ENCODE measurements around the gene CDCA4. TPM values are rescaled to one million over a fixed set of nuclear protein-coding genes. Genes with fewer than 3 reads are reported as not detected.

Gene CDCA4
- polyA plus RNA-seq, 2 of the 4 experiments (the other 2 are of a cell fraction): 24.2 to 26.9 TPM

- TF ChIP-seq CBX8 (IDR thresholded peaks at IDR 0.05) (no peak), EHMT2 (IDR thresholded peaks at IDR 0.05; ENCODE audit: low read depth) (no peak), MAX (IDR thresholded peaks at IDR 0.05) (no peak), NPAS2 (CRISPR knock-in tag; IDR thresholded peaks at IDR 0.05; ENCODE audit: borderline replicate concordance) (no peak), POLR2A (IDR thresholded peaks at IDR 0.05; ENCODE audit: low read length) (no peak)
These were observed 35.5 kb upstream of the CDCA4 start (continued) for GRCh38 chr14:105056303-105056831.

GRCh38 chr14:105055736-105056302, 34.9 kb upstream of the CDCA4 start:
- Histone ChIP-seq H3K4me2 (no peak overlapping the region), H3K4me1 (no peaks in the 10 kb centered on the region), H3K27ac (no peak overlapping the region), H3K4me3 (no peak overlapping the region), H3K9me3 (no peaks in the 10 kb centered on the region)
- ATAC-seq: no peak
- TF ChIP-seq SREBF2 (IDR thresholded peaks at IDR 0.05) (no peak), MAZ (IDR thresholded peaks at IDR 0.05; ENCODE audit: borderline replicate concordance, low read depth, low read length) (no peak), JUN (IDR thresholded peaks at IDR 0.05) (no peak), NR3C1 (IDR thresholded peaks at IDR 0.05) (no peak), FOSB (CRISPR knock-in tag; IDR thresholded peaks at IDR 0.05) (no peak), SMC3 (IDR thresholded peaks at IDR 0.05) (no peak), RCOR1 (IDR thresholded peaks at IDR 0.05; ENCODE audit: low read depth, low read length) (no peak), JUNB (IDR thresholded peaks at IDR 0.05) (no peak)
- no peak for FAIRE-seq
- CTCF ChIA-PET: interaction anchor here (3.7 kb wide), 1 partner anchor 11 kb away, joined by 25 read pairs; no protein-coding TSS in a partner anchor
- 81% methylated on average over 33 of the region's 33 CpGs for WGBS (ENCODE audit: missing lambda C conversion rate)
- DNase-seq (ENCODE audit: low read depth in 1 of 2, low spot score in 1 of 2): no peak
- POLR2A ChIA-PET: no interaction called here

GRCh38 chr14:105055334-105055733, 34.5 kb upstream of the CDCA4 start:
- ATAC-seq (no peak), DNase-seq (ENCODE audit: low read depth in 1 of 2, low spot score in 1 of 2) (no peak), FAIRE-seq (no peak)
- 0 out of 3 replicates have a peak, but pooled peaks cover 2% of the 10 kb centered on the region for H3K4me1 ChIP-seq
- WGBS (ENCODE audit: missing lambda C conversion rate): 64% methylated on average over 15 of the region's 15 CpGs
- no peak overlapping the region for H3K27ac ChIP-seq
- no peak overlapping the region for H3K4me3 ChIP-seq
- no peak for TF ChIP-seq REST (IDR thresholded peaks at IDR 0.05)
- CTCF ChIA-PET: interaction anchor here (3.7 kb wide), 1 partner anchor 11 kb away, joined by 25 read pairs; no protein-coding TSS in a partner anchor
- H3K4me2 ChIP-seq: no peak overlapping the region
- POLR2A ChIA-PET: no interaction called here
- H3K9me3 ChIP-seq: no peaks in the 10 kb centered on the region

- H3K4me3 ChIP-seq: no peak overlapping the region
- FAIRE-seq (no peak), ATAC-seq (no peak), DNase-seq (ENCODE audit: low read depth in 1 of 2, low spot score in 1 of 2) (no peak)
- 0 out of 3 replicates have a peak, but pooled peaks cover 3% of the 10 kb centered on the region for H3K4me1 ChIP-seq
- POLR2A ChIA-PET: no interaction called here
- CTCF ChIA-PET: interaction anchor here (0.8 to 3.7 kb wide), 8 partner anchors 9 to 157 kb away, joined by 3 to 25 read pairs (median 4); no protein-coding TSS in a partner anchor
- H3K27ac ChIP-seq: no peak overlapping the region
- H3K9me3 ChIP-seq: no peaks in the 10 kb centered on the region
- 90% methylated on average over 11 of the region's 15 CpGs for WGBS (ENCODE audit: missing lambda C conversion rate)
- H3K4me2 ChIP-seq: no peak overlapping the region
- TF ChIP-seq TP53 (CRISPR knock-in tag; IDR thresholded peaks at IDR 0.05): no peak
- no peak for TF ChIP-seq MYC (IDR thresholded peaks at IDR 0.05; ENCODE audit: borderline replicate concordance, low read length)
- TF ChIP-seq KDM1A (IDR thresholded peaks at IDR 0.05; ENCODE audit: low read depth): no peak
- no peak for TF ChIP-seq HEYL (CRISPR knock-in tag; IDR thresholded peaks at IDR 0.05)
- TF ChIP-seq MAZ (IDR thresholded peaks at IDR 0.05; ENCODE audit: borderline replicate concordance, low read depth, low read length): no peak
- no peak for TF ChIP-seq RNF2 (IDR thresholded peaks at IDR 0.05; ENCODE audit: borderline replicate concordance, low read depth)
- no peak for TF ChIP-seq HES2 (IDR thresholded peaks at IDR 0.05)
- TF ChIP-seq MAX (IDR thresholded peaks at IDR 0.05): no peak
- TF ChIP-seq HOXB5 (CRISPR knock-in tag; IDR thresholded peaks at IDR 0.05): no peak
- no peak for TF ChIP-seq ZNF302 (CRISPR knock-in tag; IDR thresholded peaks at IDR 0.05)
- no peak for TF ChIP-seq FOSB (CRISPR knock-in tag; IDR thresholded peaks at IDR 0.05)
- TF ChIP-seq HMGXB4 (CRISPR knock-in tag; IDR thresholded peaks at IDR 0.05; ENCODE audit: borderline replicate concordance): no peak
- no peak for TF ChIP-seq HOXA7 (CRISPR knock-in tag; IDR thresholded peaks at IDR 0.05)
- TF ChIP-seq BCL3 (IDR thresholded peaks at IDR 0.05): no peak
These were observed 33.1 kb upstream of the CDCA4 start for GRCh38 chr14:105053996-105054395.

All from A549 (cell line).